ENCODE data around the gene PRTFDC1.

The PRTFDC1 gene

DNA sequence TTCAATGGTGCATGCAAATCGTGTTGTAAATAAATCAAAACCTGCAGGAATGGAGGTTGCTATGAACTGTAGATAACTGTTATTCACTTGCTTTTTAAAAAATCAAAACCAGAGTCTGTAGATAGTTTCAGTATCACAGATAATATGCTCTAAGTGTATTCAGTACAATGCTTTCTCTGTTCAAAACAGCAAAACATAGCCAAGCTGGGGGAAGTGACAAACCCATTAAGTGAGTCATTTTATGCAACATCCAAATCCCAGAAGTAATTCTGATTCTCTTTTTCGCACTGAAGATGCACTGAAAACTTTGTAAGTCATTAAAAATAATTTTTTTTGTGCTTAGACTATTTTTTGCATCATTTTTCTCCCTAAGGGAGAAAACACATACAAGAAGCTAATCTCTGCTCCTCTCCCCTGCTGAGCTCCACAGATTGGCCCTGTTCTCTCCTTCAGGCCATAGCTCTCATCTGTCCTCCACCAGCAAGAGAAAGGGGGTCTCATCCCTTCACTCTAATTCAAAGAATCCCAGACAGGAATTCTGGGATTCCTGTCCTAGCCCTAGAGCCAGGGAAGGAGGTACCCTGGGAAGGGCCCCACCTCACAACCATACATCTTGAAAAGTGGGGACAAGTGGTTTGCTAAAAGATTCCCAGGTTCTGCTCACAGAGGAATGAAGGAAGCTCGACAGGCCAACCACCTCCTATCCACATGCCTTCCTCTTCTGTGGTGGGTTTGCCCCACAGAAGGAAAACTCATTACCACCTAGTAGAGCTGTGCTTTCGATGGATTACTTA lies 4.9 kb downstream of the PRTFDC1 start:
- H2BK5ac ChIP-seq (ENCODE audit: low read length), result peak overlapping the region; percentile 57
- H2BK120ac ChIP-seq (ENCODE audit: low read depth, low read length), result no peak overlapping the region
- no peak overlapping the region for H2BK15ac ChIP-seq (replicated peaks; ENCODE audit: low read depth)
- no peak overlapping the region for H3K23ac ChIP-seq (ENCODE audit: low read length)
- no peaks in the 10 kb centered on the region for H3K36me3 ChIP-seq (ENCODE audit: control insufficient read depth, insufficient read depth, low read length)
- H3K4ac ChIP-seq (ENCODE audit: low read depth, low read length), result no peak overlapping the region
- H3K79me2 ChIP-seq (ENCODE audit: control insufficient read depth, insufficient read depth, low read length), result no peaks in the 10 kb centered on the region
- no peak overlapping the region for H3K56ac ChIP-seq (ENCODE audit: low read length)
- H3K18ac ChIP-seq (ENCODE audit: low read length), result no peak overlapping the region
- no peak overlapping the region for H3K4me3 ChIP-seq (ENCODE audit: low read length)
- WGBS (ENCODE audit: extremely low coverage, insufficient coverage, low lambda C conversion rate), result no CpG with 5 or more reads among the region's 4 CpGs
- H2AK5ac ChIP-seq (ENCODE audit: low read length), result no peak overlapping the region
- peak; percentile 85 for DNase-seq
- H3K9ac ChIP-seq (ENCODE audit: low read length), result no peak overlapping the region
- H4K5ac ChIP-seq (ENCODE audit: low read length), result no peak overlapping the region
- peak overlapping the region; percentile 49 for H3K4me2 ChIP-seq (ENCODE audit: low read length)
- no peaks in the 10 kb centered on the region for H3K27me3 ChIP-seq (ENCODE audit: insufficient read depth, low read length, poor library complexity)
- no peak overlapping the region for H4K8ac ChIP-seq (ENCODE audit: low read depth, low read length)
- no peaks in the 10 kb centered on the region for H3K79me1 ChIP-seq (ENCODE audit: low read length)
- peaks cover 11% of the 10 kb centered on the region for H3K4me1 ChIP-seq (ENCODE audit: control insufficient read depth, low read depth, low read length)
- peak overlapping the region; percentile 68 for H3K27ac ChIP-seq (ENCODE audit: low read depth, low read length)

DNA sequence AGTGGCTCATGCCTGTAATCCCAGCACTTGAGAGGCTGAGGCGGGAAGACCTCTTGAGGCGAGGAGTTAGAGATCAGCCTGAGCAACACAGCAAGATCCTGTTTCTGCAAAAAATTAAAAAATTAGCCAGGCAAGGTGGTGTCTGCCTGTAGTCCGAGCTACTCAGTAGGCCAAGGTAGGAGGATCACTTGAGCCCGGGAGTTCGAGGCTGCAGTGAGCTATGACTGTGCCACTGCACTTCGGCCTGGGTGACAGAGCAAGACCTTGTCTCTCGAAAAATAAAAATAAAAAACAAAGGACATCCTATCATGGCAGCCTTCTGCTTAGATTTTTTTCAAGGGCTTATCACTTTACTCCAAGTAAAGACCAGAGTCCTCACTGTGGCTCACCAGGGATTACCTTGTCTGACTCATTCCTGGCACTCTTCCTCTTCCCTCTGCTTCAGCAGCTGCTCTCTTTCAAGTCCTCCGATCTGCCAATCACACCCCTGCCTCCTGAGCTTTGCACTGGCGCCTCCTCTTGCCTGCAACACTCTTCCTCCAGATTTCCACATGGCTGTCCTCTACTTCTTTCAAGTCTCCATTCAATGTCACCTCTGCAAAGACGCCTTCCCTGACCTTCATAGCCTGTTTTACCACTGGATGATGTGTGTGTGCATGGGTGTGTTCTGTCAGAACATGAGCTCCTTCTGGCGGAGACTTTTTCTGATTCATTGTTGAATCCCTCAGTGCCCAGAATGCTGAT lies 7.7 kb downstream of the PRTFDC1 start:
- no CpG with 5 or more reads among the region's 11 CpGs for WGBS (ENCODE audit: extremely low coverage, insufficient coverage, low lambda C conversion rate)
- Histone ChIP-seq H3K4me2 (ENCODE audit: low read length) (no peak overlapping the region), H4K8ac (ENCODE audit: low read depth, low read length) (no peak overlapping the region), H3K56ac (ENCODE audit: low read length) (no peak overlapping the region), H3K36me3 (ENCODE audit: control insufficient read depth, insufficient read depth, low read length) (no peaks in the 10 kb centered on the region), H2BK120ac (ENCODE audit: low read depth, low read length) (no peak overlapping the region), H3K27me3 (ENCODE audit: insufficient read depth, low read length, poor library complexity) (no peaks in the 10 kb centered on the region), H3K9ac (ENCODE audit: low read length) (no peak overlapping the region), H4K5ac (ENCODE audit: low read length) (no peak overlapping the region), H3K4ac (ENCODE audit: low read depth, low read length) (no peak overlapping the region), H3K79me1 (ENCODE audit: low read length) (no peaks in the 10 kb centered on the region), H3K27ac (ENCODE audit: low read depth, low read length) (no peak overlapping the region), H3K4me1 (ENCODE audit: control insufficient read depth, low read depth, low read length) (no peaks in the 10 kb centered on the region), H3K79me2 (ENCODE audit: control insufficient read depth, insufficient read depth, low read length) (no peaks in the 10 kb centered on the region), H2AK5ac (ENCODE audit: low read length) (no peak overlapping the region), H2BK5ac (ENCODE audit: low read length) (no peak overlapping the region), H3K23ac (ENCODE audit: low read length) (no peak overlapping the region), H3K4me3 (ENCODE audit: low read length) (no peak overlapping the region), H2BK15ac (replicated peaks; ENCODE audit: low read depth) (no peak overlapping the region), H3K18ac (ENCODE audit: low read length) (no peak overlapping the region)
- peak; percentile 52 for DNase-seq

DNA sequence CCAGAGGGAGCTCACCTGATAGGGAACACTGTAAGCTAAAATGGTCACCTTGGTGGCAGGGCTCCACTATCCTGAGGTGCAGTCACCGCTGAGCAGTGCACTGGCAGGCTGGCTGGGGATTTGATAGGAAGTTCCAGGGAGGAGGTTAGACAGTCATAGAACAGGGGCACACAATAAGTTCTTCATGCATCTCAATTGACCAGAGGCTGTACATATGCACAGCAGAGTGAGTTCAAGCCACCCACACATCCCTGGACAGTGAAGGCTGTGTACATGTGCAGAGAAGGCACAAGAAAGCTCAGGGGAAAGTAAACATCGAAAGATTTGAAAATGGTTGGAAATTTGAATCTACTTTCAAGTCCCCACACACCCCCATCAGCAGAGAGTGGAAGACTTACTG lies 13.9 kb downstream of the PRTFDC1 start:
- Histone ChIP-seq H2BK5ac (ENCODE audit: low read length) (no peak overlapping the region), H3K4me1 (ENCODE audit: control insufficient read depth, low read depth, low read length) (peaks cover 2% of the 10 kb centered on the region), H3K23ac (ENCODE audit: low read length) (no peak overlapping the region), H3K9ac (ENCODE audit: low read length) (no peak overlapping the region), H3K4me3 (ENCODE audit: low read length) (no peak overlapping the region), H2AK5ac (ENCODE audit: low read length) (no peak overlapping the region), H3K27ac (ENCODE audit: low read depth, low read length) (no peak overlapping the region), H3K27me3 (ENCODE audit: insufficient read depth, low read length, poor library complexity) (no peaks in the 10 kb centered on the region), H3K79me1 (ENCODE audit: low read length) (no peaks in the 10 kb centered on the region), H3K36me3 (ENCODE audit: control insufficient read depth, insufficient read depth, low read length) (no peaks in the 10 kb centered on the region), H4K8ac (ENCODE audit: low read depth, low read length) (no peak overlapping the region), H2BK15ac (replicated peaks; ENCODE audit: low read depth) (no peak overlapping the region), H3K4me2 (ENCODE audit: low read length) (no peak overlapping the region), H4K5ac (ENCODE audit: low read length) (no peak overlapping the region), H3K4ac (ENCODE audit: low read depth, low read length) (no peak overlapping the region), H3K56ac (ENCODE audit: low read length) (no peak overlapping the region), H3K79me2 (ENCODE audit: control insufficient read depth, insufficient read depth, low read length) (no peaks in the 10 kb centered on the region), H3K18ac (ENCODE audit: low read length) (no peak overlapping the region), H2BK120ac (ENCODE audit: low read depth, low read length) (no peak overlapping the region)
- no CpG with 5 or more reads among the region's 2 CpGs for WGBS (ENCODE audit: extremely low coverage, insufficient coverage, low lambda C conversion rate)
- DNase-seq, result no peak

GRCh38 chr10:24938076-24938475 lies 14.3 kb downstream of the PRTFDC1 start:
- Histone ChIP-seq H3K27ac (ENCODE audit: low read depth, low read length) (no peak overlapping the region), H3K4me3 (ENCODE audit: low read length) (no peak overlapping the region), H3K4me1 (ENCODE audit: control insufficient read depth, low read depth, low read length) (peaks cover 2% of the 10 kb centered on the region), H3K36me3 (ENCODE audit: control insufficient read depth, insufficient read depth, low read length) (no peaks in the 10 kb centered on the region), H3K56ac (ENCODE audit: low read length) (no peak overlapping the region), H4K5ac (ENCODE audit: low read length) (no peak overlapping the region), H3K27me3 (ENCODE audit: insufficient read depth, low read length, poor library complexity) (no peaks in the 10 kb centered on the region), H3K18ac (ENCODE audit: low read length) (no peak overlapping the region), H2BK15ac (replicated peaks; ENCODE audit: low read depth) (no peak overlapping the region), H3K9ac (ENCODE audit: low read length) (no peak overlapping the region), H3K4ac (ENCODE audit: low read depth, low read length) (no peak overlapping the region), H2BK5ac (ENCODE audit: low read length) (no peak overlapping the region), H2BK120ac (ENCODE audit: low read depth, low read length) (no peak overlapping the region), H4K8ac (ENCODE audit: low read depth, low read length) (no peak overlapping the region), H2AK5ac (ENCODE audit: low read length) (no peak overlapping the region), H3K23ac (ENCODE audit: low read length) (no peak overlapping the region), H3K79me2 (ENCODE audit: control insufficient read depth, insufficient read depth, low read length) (no peaks in the 10 kb centered on the region), H3K4me2 (ENCODE audit: low read length) (no peak overlapping the region), H3K79me1 (ENCODE audit: low read length) (no peaks in the 10 kb centered on the region)
- no peak for DNase-seq
- no CpG with 5 or more reads among the region's 5 CpGs for WGBS (ENCODE audit: extremely low coverage, insufficient coverage, low lambda C conversion rate)

- Histone ChIP-seq H3K4me2 (ENCODE audit: low read length) (no peak overlapping the region), H3K36me3 (ENCODE audit: control insufficient read depth, insufficient read depth, low read length) (no peaks in the 10 kb centered on the region), H3K4me3 (ENCODE audit: low read length) (no peak overlapping the region), H3K56ac (ENCODE audit: low read length) (no peak overlapping the region), H3K79me2 (ENCODE audit: control insufficient read depth, insufficient read depth, low read length) (no peaks in the 10 kb centered on the region), H3K4ac (ENCODE audit: low read depth, low read length) (no peak overlapping the region), H4K5ac (ENCODE audit: low read length) (no peak overlapping the region), H4K8ac (ENCODE audit: low read depth, low read length) (no peak overlapping the region), H2BK15ac (replicated peaks; ENCODE audit: low read depth) (no peak overlapping the region), H2AK5ac (ENCODE audit: low read length) (no peak overlapping the region), H2BK5ac (ENCODE audit: low read length) (no peak overlapping the region), H2BK120ac (ENCODE audit: low read depth, low read length) (no peak overlapping the region), H3K4me1 (ENCODE audit: control insufficient read depth, low read depth, low read length) (peaks cover 2% of the 10 kb centered on the region), H3K18ac (ENCODE audit: low read length) (no peak overlapping the region), H3K23ac (ENCODE audit: low read length) (no peak overlapping the region), H3K27ac (ENCODE audit: low read depth, low read length) (no peak overlapping the region), H3K79me1 (ENCODE audit: low read length) (no peaks in the 10 kb centered on the region), H3K9ac (ENCODE audit: low read length) (no peak overlapping the region), H3K27me3 (ENCODE audit: insufficient read depth, low read length, poor library complexity) (no peaks in the 10 kb centered on the region)
- WGBS (ENCODE audit: extremely low coverage, insufficient coverage, low lambda C conversion rate), result no CpG with 5 or more reads among the region's 8 CpGs
- DNase-seq, result peak; percentile 54
Observed at GRCh38 chr10:24935504-24936292, 16.7 kb downstream of the PRTFDC1 start.
